Ishikawa (cell line): ENCODE measurements around the gene PSTPIP1.

Experiments
- CREB1 ChIP-seq: IDR thresholded peaks from 2 replicates; pipeline ENCODE4 v1.6.1; 2012; ENCODE audit warnings: low read depth
- MAX ChIP-seq: IDR thresholded peaks from 2 replicates; pipeline ENCODE4 v1.6.1; 2012

GRCh38 chr15:76996076-76996525, 1.2 kb downstream of the PSTPIP1 start:
- no peak for TF ChIP-seq MAX
- no peak for TF ChIP-seq CREB1
